Astrocyte (in vitro differentiated cells and primary cell): ENCODE measurements around the gene SHISAL2B. TPM values are rescaled to one million over a fixed set of nuclear protein-coding genes. Genes with fewer than 3 reads are reported as not detected.

Experiments used
- DNase-seq: peaks from one replicate; pipeline ENCODE4 v3.0.0-alpha.2; 2010; ENCODE audit warnings: low read depth
- FAIRE-seq: peaks from 2 replicates; lab custom pipeline; 2011; peaks lifted over from hg19 to GRCh38; lab: Jason Lieb, UNC
- H2AFZ ChIP-seq: 2 replicates; pipeline ENCODE4 v1.6.0; 2012; ENCODE audit warnings: low read depth, low read length, inconsistent platforms
- H3K27ac ChIP-seq: 2 replicates; pipeline ENCODE4 v1.5.1; 2011; ENCODE audit warnings: low read depth, low read length, inconsistent platforms
- H3K27me3 ChIP-seq: 2 replicates; pipeline ENCODE4 v1.6.0; 2011; ENCODE audit warnings: low read length, inconsistent platforms; ENCODE audit not compliant: insufficient read depth
- H3K36me3 ChIP-seq: 2 replicates; pipeline ENCODE4 v1.5.1; 2011; ENCODE audit warnings: low read length, inconsistent platforms; ENCODE audit not compliant: insufficient read depth
- H3K4me1 ChIP-seq: 2 replicates; pipeline ENCODE4 v1.5.1; 2011; ENCODE audit warnings: low read length, inconsistent platforms; ENCODE audit not compliant: insufficient read depth
- H3K4me2 ChIP-seq: 2 replicates; pipeline ENCODE4 v1.6.0; 2012; ENCODE audit warnings: low read length, inconsistent platforms
- H3K4me3 ChIP-seq: 2 replicates; pipeline ENCODE4 v1.5.1; 2011; ENCODE audit warnings: low read depth, mild to moderate bottlenecking, low read length, inconsistent platforms; ENCODE audit not compliant: insufficient read depth
- H3K79me2 ChIP-seq: 2 replicates; pipeline ENCODE4 v1.6.0; 2012; ENCODE audit warnings: mild to moderate bottlenecking, low read length, inconsistent platforms; ENCODE audit not compliant: insufficient read depth
- H3K9ac ChIP-seq: 2 replicates; pipeline ENCODE4 v1.6.0; 2012; ENCODE audit warnings: mild to moderate bottlenecking, low read length, inconsistent platforms
- H3K9me3 ChIP-seq: 2 replicates; pipeline ENCODE4 v1.5.1; 2012; ENCODE audit warnings: low read depth, mild to moderate bottlenecking, low read length, inconsistent platforms; ENCODE audit not compliant: insufficient read depth
- H4K20me1 ChIP-seq: 2 replicates; pipeline ENCODE4 v1.6.0; 2012; ENCODE audit warnings: low read length, inconsistent platforms; ENCODE audit not compliant: insufficient read depth
- H3K27ac Mint-ChIP-seq: one replicate; pipeline ENCODE4 v1.8.0; 2021; ENCODE audit warnings: mild to moderate bottlenecking, mixed read lengths; ENCODE audit not compliant: unreplicated experiment
- H3K27me3 Mint-ChIP-seq: one replicate; pipeline ENCODE4 v1.8.0; 2021; ENCODE audit warnings: low read depth, mixed read lengths; ENCODE audit not compliant: unreplicated experiment
- H3K36me3 Mint-ChIP-seq: one replicate; pipeline ENCODE4 v1.8.0; 2021; ENCODE audit warnings: low read depth, mixed read lengths; ENCODE audit not compliant: unreplicated experiment
- H3K4me1 Mint-ChIP-seq: one replicate; pipeline ENCODE4 v1.8.0; 2021; ENCODE audit warnings: low read depth, mixed read lengths; ENCODE audit not compliant: unreplicated experiment
- H3K4me3 Mint-ChIP-seq: one replicate; pipeline ENCODE4 v1.8.0; 2021; ENCODE audit warnings: mild to moderate bottlenecking, moderate library complexity, mixed read lengths; ENCODE audit not compliant: unreplicated experiment
- H3K9me3 Mint-ChIP-seq: one replicate; pipeline ENCODE4 v1.8.0; 2021; ENCODE audit warnings: mild to moderate bottlenecking, mixed read lengths; ENCODE audit not compliant: unreplicated experiment
- EZH2 ChIP-seq: IDR thresholded peaks from 2 replicates; pipeline ENCODE4 v1.6.1; 2012; ENCODE audit warnings: mild to moderate bottlenecking, low read length, inconsistent platforms; ENCODE audit not compliant: insufficient read depth
- total RNA-seq: library from RNA; stranded (reverse); gene quantifications from 2 replicates; pipeline ENCODE4 v1.2.1, GENCODE V29; 2021
- TF ChIP-seq, protein P1 (sequence below): IDR thresholded peaks from 2 replicates; pipeline ENCODE4 v1.5.1; 2011; ENCODE audit warnings: low read depth, mild to moderate bottlenecking, inconsistent platforms, low read length, moderate library complexity; ENCODE audit not compliant: insufficient read depth

Gene SHISAL2B
- total RNA-seq, 1 donor from 2014 or later = not detected

DNA sequence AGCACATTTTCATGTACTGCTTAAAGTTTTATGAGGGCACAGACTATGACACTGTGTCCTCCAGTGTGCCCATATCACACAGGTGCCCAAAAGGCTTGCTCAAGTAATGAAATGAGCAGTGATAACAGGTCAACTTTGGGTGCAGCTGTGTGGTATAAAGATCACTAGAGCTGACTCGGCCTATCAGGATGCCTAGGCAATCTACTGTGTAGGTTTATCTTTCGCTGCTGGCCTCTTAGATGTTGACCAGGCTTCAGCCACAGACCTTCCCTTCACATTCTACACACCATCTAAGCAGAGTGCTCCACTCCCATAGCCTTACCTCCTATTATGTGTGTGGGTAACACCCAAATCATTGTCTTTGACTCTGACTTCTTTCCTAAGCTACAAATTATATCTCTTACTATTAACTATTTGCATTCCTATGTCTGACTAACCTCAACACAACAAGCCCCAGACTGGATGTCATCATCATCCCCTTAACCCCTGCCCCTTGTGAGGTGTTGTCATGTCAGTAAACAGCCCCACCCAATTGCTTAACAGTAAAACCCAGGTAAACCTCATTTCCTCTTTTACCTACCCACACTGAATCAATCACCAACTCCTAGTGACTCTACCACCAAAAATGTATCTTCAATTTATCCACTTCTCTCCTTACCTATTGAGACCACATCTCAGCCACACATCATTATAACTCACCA, 75.7 kb downstream of the SHISAL2B start:
- no peak for DNase-seq
- H3K27ac Mint-ChIP-seq = peak overlapping the region; percentile 29
- H3K9me3 Mint-ChIP-seq = no peaks in the 10 kb centered on the region

DNA sequence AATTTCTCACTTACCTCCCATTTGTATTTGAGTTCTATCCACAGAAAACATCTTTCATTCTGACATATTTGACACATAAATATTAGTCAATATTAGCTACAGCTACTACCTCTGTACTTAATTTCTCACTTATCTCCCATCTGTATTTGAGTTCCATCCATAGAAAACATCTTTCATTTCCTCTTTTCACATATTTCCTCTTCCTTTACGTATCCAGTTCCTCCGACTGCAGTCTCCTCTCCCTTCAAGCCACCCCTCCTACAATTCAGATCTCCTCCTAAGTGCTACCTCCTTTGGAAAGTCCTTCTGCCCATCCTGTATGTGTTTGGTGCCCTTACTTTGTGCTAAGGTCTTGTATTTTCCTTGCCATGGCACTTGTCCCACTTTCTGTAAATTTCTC, 76.6 kb downstream of the SHISAL2B start:
- Histone ChIP-seq H3K36me3 (peaks cover 6% of the 10 kb centered on the region), H3K79me2 (peaks cover 96% of the 10 kb centered on the region), H3K9ac (peak overlapping the region; percentile 92), H3K27me3 (no peaks in the 10 kb centered on the region), H3K9me3 (no peaks in the 10 kb centered on the region), H3K4me2 (peak overlapping the region; percentile 90), H3K4me1 (peaks cover 11% of the 10 kb centered on the region), H3K4me3 (peak overlapping the region; percentile 94), H4K20me1 (peaks cover 11% of the 10 kb centered on the region), H3K27ac (no peak overlapping the region), H2AFZ (no peak overlapping the region)
- TF ChIP-seq, protein P1, sequence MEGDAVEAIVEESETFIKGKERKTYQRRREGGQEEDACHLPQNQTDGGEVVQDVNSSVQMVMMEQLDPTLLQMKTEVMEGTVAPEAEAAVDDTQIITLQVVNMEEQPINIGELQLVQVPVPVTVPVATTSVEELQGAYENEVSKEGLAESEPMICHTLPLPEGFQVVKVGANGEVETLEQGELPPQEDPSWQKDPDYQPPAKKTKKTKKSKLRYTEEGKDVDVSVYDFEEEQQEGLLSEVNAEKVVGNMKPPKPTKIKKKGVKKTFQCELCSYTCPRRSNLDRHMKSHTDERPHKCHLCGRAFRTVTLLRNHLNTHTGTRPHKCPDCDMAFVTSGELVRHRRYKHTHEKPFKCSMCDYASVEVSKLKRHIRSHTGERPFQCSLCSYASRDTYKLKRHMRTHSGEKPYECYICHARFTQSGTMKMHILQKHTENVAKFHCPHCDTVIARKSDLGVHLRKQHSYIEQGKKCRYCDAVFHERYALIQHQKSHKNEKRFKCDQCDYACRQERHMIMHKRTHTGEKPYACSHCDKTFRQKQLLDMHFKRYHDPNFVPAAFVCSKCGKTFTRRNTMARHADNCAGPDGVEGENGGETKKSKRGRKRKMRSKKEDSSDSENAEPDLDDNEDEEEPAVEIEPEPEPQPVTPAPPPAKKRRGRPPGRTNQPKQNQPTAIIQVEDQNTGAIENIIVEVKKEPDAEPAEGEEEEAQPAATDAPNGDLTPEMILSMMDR = no peak
- no peak for TF ChIP-seq EZH2
- H3K27me3 Mint-ChIP-seq = no peaks in the 10 kb centered on the region
- H3K36me3 Mint-ChIP-seq = no peaks in the 10 kb centered on the region
- DNase-seq = no peak
- peaks cover 20% of the 10 kb centered on the region for H3K4me1 Mint-ChIP-seq
- no peak for FAIRE-seq
- H3K4me3 Mint-ChIP-seq = peak overlapping the region; percentile 98
- H3K9me3 Mint-ChIP-seq = no peaks in the 10 kb centered on the region
- H3K27ac Mint-ChIP-seq = peak overlapping the region; percentile 38

More for the DNA sequence above, 75.7 kb downstream of the SHISAL2B start:
- no peak for FAIRE-seq
- H3K27ac ChIP-seq = no peak overlapping the region
- TF ChIP-seq, protein P1 = no peak
- peaks cover 20% of the 10 kb centered on the region for H3K4me1 Mint-ChIP-seq
- H3K36me3 Mint-ChIP-seq = no peaks in the 10 kb centered on the region
- no peaks in the 10 kb centered on the region for H3K27me3 Mint-ChIP-seq
- H3K4me3 Mint-ChIP-seq = peak overlapping the region; percentile 7
- H3K4me1 ChIP-seq = peaks cover 11% of the 10 kb centered on the region
- no peaks in the 10 kb centered on the region for H3K9me3 ChIP-seq
- H3K4me3 ChIP-seq = no peak overlapping the region
- H4K20me1 ChIP-seq = peaks cover 20% of the 10 kb centered on the region
- H2AFZ ChIP-seq = no peak overlapping the region
- peaks cover 96% of the 10 kb centered on the region for H3K79me2 ChIP-seq
- H3K9ac ChIP-seq = no peak overlapping the region
- no peaks in the 10 kb centered on the region for H3K27me3 ChIP-seq
- H3K36me3 ChIP-seq = peaks cover 6% of the 10 kb centered on the region
- peak overlapping the region; percentile 20 for H3K4me2 ChIP-seq

Other genes starting within 250 kb of the SHISAL2B start
- gene RGS7BP, start 184.5 kb upstream of the SHISAL2B start, total RNA-seq = 0.07 and 0.12 TPM in 2 replicates
- gene SREK1IP1, start 78.2 kb downstream of the SHISAL2B start, total RNA-seq = 26.2 and 27.3 TPM in 2 replicates
- 23.2 and 25.7 TPM in 2 replicates for gene CWC27, start 78.4 kb downstream of the SHISAL2B start, total RNA-seq